ENCODE results near the gene H3-3A. TPM values are rescaled to one million over a fixed set of nuclear protein-coding genes. Genes with fewer than 3 reads are reported as not detected.

H3-3A gene
- total and polyA plus RNA-seq, 2 of the 8 experiments (the other 6 are each of a cell fraction or from before 2014, with no cell fraction given): 1,157 to 1,223 TPM

DNA sequence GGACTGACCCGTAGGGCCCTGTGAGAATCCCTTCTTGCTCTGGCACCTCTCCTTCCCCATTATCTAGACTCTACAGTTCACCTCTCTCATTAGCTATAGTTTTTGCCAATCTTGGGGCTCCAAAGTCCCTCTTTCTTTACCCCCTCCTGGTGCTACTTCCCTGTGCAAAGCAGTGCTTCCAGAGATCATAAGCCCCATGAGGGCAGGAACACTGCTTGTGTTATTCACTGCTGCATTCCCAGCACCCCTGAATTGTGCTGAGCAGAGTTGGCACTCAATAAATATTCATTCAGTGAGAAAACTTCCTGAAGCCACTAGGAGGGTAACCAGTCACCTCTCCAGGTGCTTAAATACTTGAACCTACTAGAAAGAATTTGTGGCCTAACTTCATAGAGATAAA, 2.1 kb upstream of the H3-3A start:
- 100% methylated on average over 1 of the region's 1 CpG; no CpG with 5 or more reads in 1 of the 2 experiments for WGBS, 2 experiments (ENCODE audit: extremely low coverage in 1 of 2, insufficient coverage in 1 of 2, insufficient read length in 1 of 2, insufficient replicate concordance in 2 of 2, low coverage in 1 of 2, low lambda C conversion rate in 2 of 2, missing lambda C conversion rate in 1 of 2)
- Histone ChIP-seq H2BK15ac (ENCODE audit: low read length) (no peak overlapping the region), H3K4me2 (ENCODE audit: insufficient read depth in 1 of 2, low read depth in 2 of 2, low read length in 2 of 2) (peak overlapping the region in 1 of 2 experiments; percentile 89; a peak in 1 of 4 replicates), H3K4me1 (replicated peaks in 1 of 4; ENCODE audit: control insufficient read depth in 3 of 4, insufficient read depth in 4 of 4, low read length in 3 of 4) (no peaks in the 10 kb centered on the region; a peak in 1 of 7 replicates), H2BK20ac (ENCODE audit: low read length) (no peak overlapping the region), H3K79me1 (ENCODE audit: low read depth, low read length) (no peaks in the 10 kb centered on the region), H3K4ac (replicated peaks; ENCODE audit: insufficient read length, low read depth, low read length) (no peak overlapping the region), H3K23me2 (ENCODE audit: low read depth, low read length) (no peaks in the 10 kb centered on the region; the same call in 1 of the 2 replicates), H3K56ac (replicated peaks; ENCODE audit: insufficient read length, low read depth, low read length) (no peak overlapping the region), H3K9ac (replicated peaks in 1 of 4; ENCODE audit: extremely low read depth in 1 of 4, low read depth in 3 of 4, low read length in 3 of 4) (no peak overlapping the region), H3K18ac (ENCODE audit: extremely low read depth, low read length) (no peak overlapping the region), H3K79me2 (ENCODE audit: control insufficient read depth in 1 of 2, insufficient read depth in 2 of 2, low read length in 2 of 2) (peaks cover 16 to 41% of the 10 kb centered on the region in 2 experiments), H3K36me3 (ENCODE audit: control insufficient read depth in 2 of 4, insufficient read depth in 4 of 4, low read length in 3 of 4) (peaks cover 0 to 12% (median 0%) of the 10 kb centered on the region in 4 experiments; a peak in 1 of 8 replicates), H3K4me3 (ENCODE audit: extremely low read depth in 1 of 4, insufficient read depth in 2 of 4, low read depth in 3 of 4, low read length in 4 of 4) (peak overlapping the region in 1 of 4 experiments; percentile 77; a peak in 1 of 8 replicates), H4K91ac (replicated peaks; ENCODE audit: insufficient read length, low read length) (no peak overlapping the region), H2AFZ (ENCODE audit: low read length) (no peak overlapping the region), H3K9me3 (ENCODE audit: insufficient read depth in 2 of 2, low read depth in 1 of 2, low read length in 1 of 2) (no peaks in the 10 kb centered on the region), H2AK5ac (ENCODE audit: low read depth, low read length) (no peak overlapping the region), H2BK5ac (ENCODE audit: low read depth, low read length) (no peak overlapping the region), H4K8ac (ENCODE audit: extremely low read depth, insufficient read depth, low read length) (no peak overlapping the region), H3K14ac (ENCODE audit: insufficient read length) (no peak overlapping the region), H2BK12ac (ENCODE audit: low read depth, low read length) (no peak overlapping the region), H2BK120ac (replicated peaks; ENCODE audit: low read depth, low read length) (no peak overlapping the region), H4K5ac (ENCODE audit: insufficient read length, low read depth, low read length) (no peak overlapping the region), H3K23ac (ENCODE audit: insufficient read length) (no peak overlapping the region), H4K20me1 (replicated peaks in 1 of 2; ENCODE audit: control insufficient read depth in 1 of 2, insufficient read depth in 2 of 2, low read length in 2 of 2) (peaks cover 6 to 10% of the 10 kb centered on the region in 2 experiments), H3K27me3 (replicated peaks in 1 of 4; ENCODE audit: control insufficient read depth in 3 of 4, extremely low read depth in 1 of 4, insufficient read depth in 3 of 4, low read length in 3 of 4) (no peaks in the 10 kb centered on the region), H3K27ac (ENCODE audit: low read depth, low read length) (no peak overlapping the region)
- DNase-seq (ENCODE audit: low read depth in 1 of 2, low spot score in 2 of 2): no peak
- ChIA-PET CTCF (ENCODE audit: partially characterized antibody) (interaction anchor here (1.3 to 1.4 kb wide), 2 partner anchors 13 to 26 kb away, joined by 3 read pairs; no protein-coding TSS in a partner anchor), POLR2A (ENCODE audit: partially characterized antibody) (interaction anchor here (0.9 to 4.5 kb wide), 6 partner anchors 10 to 249 kb away, joined by 3 to 43 read pairs (median 23); partner anchors contain the start of genes LIN9 and SDE2)
- no peak for FAIRE-seq
- TF ChIP-seq TCF12 (IDR thresholded peaks at IDR 0.05; ENCODE audit: low read depth, low read length) (no peak), POLR2A (IDR thresholded peaks at IDR 0.05; ENCODE audit: control extremely low read depth in 1 of 2, low read depth in 2 of 2, low read length in 2 of 2) (no peak), CREB1 (IDR thresholded peaks at IDR 0.05) (no peak), TEAD4 (IDR thresholded peaks at IDR 0.05; ENCODE audit: low read depth, low read length) (no peak), TBP (IDR thresholded peaks at IDR 0.05; ENCODE audit: low read depth, low read length) (no peak), HDAC2 (IDR thresholded peaks at IDR 0.05; ENCODE audit: borderline replicate concordance in 1 of 2, low read depth in 2 of 2, low read length in 2 of 2) (no peak), MAFK (IDR thresholded peaks at IDR 0.05; ENCODE audit: low read depth, low read length) (no peak), SP2 (IDR thresholded peaks at IDR 0.05; ENCODE audit: low read length) (no peak), NANOG (IDR thresholded peaks at IDR 0.05; ENCODE audit: insufficient read depth, low read depth, low read length, poor library complexity, severe bottlenecking) (no peak), RAD21 (IDR thresholded peaks at IDR 0.05 in 1 of 2, conservative IDR thresholded peaks at IDR 0.05 in 1 of 2; ENCODE audit: low read depth in 2 of 2, low read length in 2 of 2) (no peak), FOSL1 (IDR thresholded peaks at IDR 0.05; ENCODE audit: insufficient read depth, low read depth, low read length) (no peak)
- TF ChIP-seq, protein P1, sequence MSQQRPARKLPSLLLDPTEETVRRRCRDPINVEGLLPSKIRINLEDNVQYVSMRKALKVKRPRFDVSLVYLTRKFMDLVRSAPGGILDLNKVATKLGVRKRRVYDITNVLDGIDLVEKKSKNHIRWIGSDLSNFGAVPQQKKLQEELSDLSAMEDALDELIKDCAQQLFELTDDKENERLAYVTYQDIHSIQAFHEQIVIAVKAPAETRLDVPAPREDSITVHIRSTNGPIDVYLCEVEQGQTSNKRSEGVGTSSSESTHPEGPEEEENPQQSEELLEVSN (IDR thresholded peaks at IDR 0.05): no peak
- TF ChIP-seq, protein P2, sequence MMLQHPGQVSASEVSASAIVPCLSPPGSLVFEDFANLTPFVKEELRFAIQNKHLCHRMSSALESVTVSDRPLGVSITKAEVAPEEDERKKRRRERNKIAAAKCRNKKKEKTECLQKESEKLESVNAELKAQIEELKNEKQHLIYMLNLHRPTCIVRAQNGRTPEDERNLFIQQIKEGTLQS (IDR thresholded peaks at IDR 0.05; ENCODE audit: insufficient read depth, low read depth, low read length): no peak

Data from H1 (cell line).